ENCODE data around the gene OR2M2. TPM values are rescaled to one million over a fixed set of nuclear protein-coding genes. Genes with fewer than 3 reads are reported as not detected.

The OR2M2 gene
- total and polyA plus RNA-seq, 12 donors: not detected

DNA sequence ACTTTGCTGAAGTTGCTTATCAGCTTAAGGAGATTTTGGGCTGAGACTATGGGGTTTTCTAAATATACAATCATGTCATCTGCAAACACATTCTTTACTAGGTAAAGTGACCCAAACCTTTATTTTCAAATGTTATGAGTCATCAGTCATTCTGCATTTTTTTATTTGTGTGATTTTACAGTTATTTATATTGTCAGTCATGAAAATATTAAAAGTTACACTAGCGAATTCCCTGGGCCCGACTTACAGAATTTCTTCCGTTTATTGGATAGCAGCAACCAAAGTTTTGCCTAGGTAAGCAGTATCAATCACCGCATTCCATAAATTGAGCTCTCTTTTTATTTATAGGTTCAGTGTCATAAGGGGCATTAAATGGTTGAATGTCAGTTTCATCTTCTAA is 15.9 kb upstream of the OR2M2 start:
- Histone ChIP-seq H3K9me3 (peaks cover 0 to 7% (median 0%) of the 10 kb centered on the region in 11 donors), H3K4me1 (no peaks in the 10 kb centered on the region), H3K27me3 (no peaks in the 10 kb centered on the region), H3K36me3 (no peaks in the 10 kb centered on the region), H3K27ac (no peak overlapping the region), H3K4me3 (no peak overlapping the region)
- no peak for DNase-seq
- intact Hi-C loops (cut with DNase I): no loop called here
- no peak for TF ChIP-seq CTCF (IDR thresholded peaks at IDR 0.05)
- WGBS, 2 donors: 83 to 87% methylated on average over 4 of the region's 4 CpGs
- no peak for ATAC-seq

GRCh38 chr1:248164031-248164430 is 10.6 kb upstream of the OR2M2 start:
- H3K9me3 ChIP-seq: peaks cover 0 to 11% (median 0%) of the 10 kb centered on the region in 11 donors
- intact Hi-C loops (cut with DNase I): no loop called here
- no peak for TF ChIP-seq CTCF (IDR thresholded peaks at IDR 0.05)

GRCh38 chr1:248165186-248165585 is 9.4 kb upstream of the OR2M2 start:
- no peaks in the 10 kb centered on the region for H3K4me1 ChIP-seq
- ATAC-seq (no peak), DNase-seq (no peak)
- no peaks in the 10 kb centered on the region for H3K27me3 ChIP-seq
- H3K27ac ChIP-seq: no peak overlapping the region
- WGBS, 2 donors: 88 to 89% methylated on average over 14 of the region's 14 CpGs
- intact Hi-C loops (cut with DNase I): no loop called here
- no peak for TF ChIP-seq CTCF (IDR thresholded peaks at IDR 0.05)
- no peaks in the 10 kb centered on the region for H3K36me3 ChIP-seq
- H3K4me3 ChIP-seq: no peak overlapping the region
- peaks cover 0 to 11% (median 0%) of the 10 kb centered on the region in 11 donors for H3K9me3 ChIP-seq

More at GRCh38 chr1:248164031-248164430, 10.6 kb upstream of the OR2M2 start:
- WGBS, 2 donors: 79 to 81% methylated on average over 12 of the region's 12 CpGs
- Histone ChIP-seq H3K36me3 (no peaks in the 10 kb centered on the region), H3K4me1 (no peaks in the 10 kb centered on the region), H3K4me3 (no peak overlapping the region), H3K27ac (no peak overlapping the region), H3K27me3 (no peaks in the 10 kb centered on the region)
- ATAC-seq: no peak
- DNase-seq: no peak

GRCh38 chr1:248183996-248184395 is 9.4 kb downstream of the OR2M2 start:
- Histone ChIP-seq H3K27ac (no peak overlapping the region), H3K4me1 (no peaks in the 10 kb centered on the region), H3K36me3 (no peaks in the 10 kb centered on the region), H3K4me3 (no peak overlapping the region), H3K27me3 (no peaks in the 10 kb centered on the region), H3K9me3 (peaks cover 0 to 14% (median 0%) of the 10 kb centered on the region in 11 donors)
- DNase-seq (no peak), ATAC-seq (no peak)
- intact Hi-C loops (cut with DNase I): no loop called here
- whole genome bisulfite sequencing, 2 donors: 58 to 64% methylated on average over 7 of the region's 7 CpGs
- TF ChIP-seq CTCF (IDR thresholded peaks at IDR 0.05): no peak

Measured in heart right ventricle (tissue), 16 donors.